MCF 10A (cell line): ENCODE measurements around the gene PRLR. TPM values are rescaled to one million over a fixed set of nuclear protein-coding genes. Genes with fewer than 3 reads are reported as not detected.
A peak's percentile ranks its signal among the peaks of the same experiment; 100 is the strongest.

Experiments used
- BruUV-seq: library from RNA; stranded (reverse); fragments of 400-500 nt; replicated peaks from 2 replicates; lab custom pipeline; 2021; lab: Mats Ljungman, UMichigan
- CTCF ChIA-PET: fragments of 300-600 bp; sonication (Branson Sonifier 250); formaldehyde crosslinking; extraction: SDS; loops from one replicate; lab custom pipeline; 2021; ENCODE audit warnings: antibody characterized with exemption, inconsistent platforms; lab: Yijun Ruan, JAX
- POLR2A ChIA-PET: fragments of 300-600, 350-650 bp; sonication (Branson Sonifier 250); formaldehyde crosslinking; extraction: SDS; loops from one replicate; lab custom pipeline; 2020; ENCODE audit warnings: antibody characterized with exemption, inconsistent platforms; lab: Yijun Ruan, JAX
- DNase-seq: peaks from one replicate; pipeline ENCODE4 v3.0.0-alpha.2; 2018; ENCODE audit not compliant: unreplicated experiment
- H3K27ac Mint-ChIP-seq: one replicate; pipeline ENCODE4 v1.8.0; 2022; ENCODE audit warnings: mild to moderate bottlenecking, low read depth, mixed read lengths; ENCODE audit not compliant: unreplicated experiment
- H3K27me3 Mint-ChIP-seq: one replicate; pipeline ENCODE4 v1.8.0; 2022; ENCODE audit warnings: mixed read lengths; ENCODE audit not compliant: insufficient read depth, unreplicated experiment
- H3K36me3 Mint-ChIP-seq: one replicate; pipeline ENCODE4 v1.8.0; 2022; ENCODE audit warnings: mild to moderate bottlenecking, moderate library complexity, mixed read lengths; ENCODE audit not compliant: insufficient read depth, unreplicated experiment
- H3K4me1 Mint-ChIP-seq: one replicate; pipeline ENCODE4 v1.8.0; 2022; ENCODE audit warnings: mixed read lengths; ENCODE audit not compliant: insufficient read depth, unreplicated experiment
- H3K4me3 Mint-ChIP-seq: one replicate; pipeline ENCODE4 v1.8.0; 2022; ENCODE audit warnings: mild to moderate bottlenecking, moderate library complexity, mixed read lengths; ENCODE audit not compliant: unreplicated experiment
- H3K9me3 Mint-ChIP-seq: one replicate; pipeline ENCODE4 v1.8.0; 2022; ENCODE audit warnings: mixed read lengths; ENCODE audit not compliant: unreplicated experiment
- intact Hi-C: fragments of 100-400 bp; cut with micrococcal nuclease; formaldehyde crosslinking; loops from 2 replicates; pipeline ENCODE4 v1.14.1; 2022
- total RNA-seq: library from RNA; stranded (reverse); gene quantifications from 2 replicates; pipeline ENCODE4 v1.2.3, GENCODE V29; 2022
- TF ChIP-seq, protein P1 (sequence below): fragments of 200-600 bp; IDR thresholded peaks from one replicate; pipeline ENCODE4 v1.8.0; 2022; ENCODE audit warnings: antibody characterized with exemption, mild to moderate bottlenecking; ENCODE audit not compliant: unreplicated experiment

PRLR gene
- total RNA-seq, 1 experiment from 2014 or later, result 0.16 TPM

- POLR2A ChIA-PET, result interaction anchor here (0.6 to 1.3 kb wide), 7 partner anchors 18 to 743 kb away, joined by 3 to 6 read pairs (median 3); no protein-coding TSS in a partner anchor
- peaks cover 5% of the 10 kb centered on the region for H3K36me3 Mint-ChIP-seq
- DNase-seq, result peak; percentile 69
- CTCF ChIA-PET, result interaction anchor here (0.6 to 5.5 kb wide), 15 partner anchors 9 to 754 kb away, joined by 3 to 45 read pairs (median 4); no protein-coding TSS in a partner anchor
- intact Hi-C loops, result loop anchor here (1.0 to 5.0 kb wide), 6 partner anchors 17 to 696 kb away; no protein-coding TSS in a partner anchor
- H3K9me3 Mint-ChIP-seq, result no peaks in the 10 kb centered on the region
- TF ChIP-seq, protein P1, sequence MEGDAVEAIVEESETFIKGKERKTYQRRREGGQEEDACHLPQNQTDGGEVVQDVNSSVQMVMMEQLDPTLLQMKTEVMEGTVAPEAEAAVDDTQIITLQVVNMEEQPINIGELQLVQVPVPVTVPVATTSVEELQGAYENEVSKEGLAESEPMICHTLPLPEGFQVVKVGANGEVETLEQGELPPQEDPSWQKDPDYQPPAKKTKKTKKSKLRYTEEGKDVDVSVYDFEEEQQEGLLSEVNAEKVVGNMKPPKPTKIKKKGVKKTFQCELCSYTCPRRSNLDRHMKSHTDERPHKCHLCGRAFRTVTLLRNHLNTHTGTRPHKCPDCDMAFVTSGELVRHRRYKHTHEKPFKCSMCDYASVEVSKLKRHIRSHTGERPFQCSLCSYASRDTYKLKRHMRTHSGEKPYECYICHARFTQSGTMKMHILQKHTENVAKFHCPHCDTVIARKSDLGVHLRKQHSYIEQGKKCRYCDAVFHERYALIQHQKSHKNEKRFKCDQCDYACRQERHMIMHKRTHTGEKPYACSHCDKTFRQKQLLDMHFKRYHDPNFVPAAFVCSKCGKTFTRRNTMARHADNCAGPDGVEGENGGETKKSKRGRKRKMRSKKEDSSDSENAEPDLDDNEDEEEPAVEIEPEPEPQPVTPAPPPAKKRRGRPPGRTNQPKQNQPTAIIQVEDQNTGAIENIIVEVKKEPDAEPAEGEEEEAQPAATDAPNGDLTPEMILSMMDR, result peak; percentile 49
- peaks cover 47% of the 10 kb centered on the region for H3K27me3 Mint-ChIP-seq
- H3K4me1 Mint-ChIP-seq, result peaks cover 20% of the 10 kb centered on the region
- H3K27ac Mint-ChIP-seq, result no peak overlapping the region
- H3K4me3 Mint-ChIP-seq, result peak overlapping the region; percentile 64
- BruUV-seq, result no TSS peak
Measured at GRCh38 chr5:35229076-35230037, 930 bp downstream of the PRLR start.

DNA sequence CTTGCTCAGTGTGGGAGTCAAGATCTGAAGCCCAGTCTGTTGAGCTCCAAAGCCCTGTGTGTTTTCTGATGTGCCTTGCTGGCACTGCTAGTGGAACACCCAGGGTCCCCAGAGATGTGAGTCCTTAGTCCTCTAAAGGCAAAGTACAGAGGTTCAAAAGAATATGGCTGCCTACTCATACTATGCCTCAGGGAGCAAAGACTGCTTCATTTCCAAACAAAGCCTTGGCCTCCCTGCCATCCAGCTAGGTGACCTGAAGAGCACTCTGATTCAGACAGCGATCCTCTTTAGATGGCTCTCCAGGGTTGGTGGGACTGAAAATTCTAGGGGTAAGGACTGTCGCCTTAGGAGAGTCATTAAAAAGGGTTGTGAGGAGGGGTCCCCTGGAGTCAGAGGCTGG lies 2.0 kb downstream of the PRLR start:
- H3K4me3 Mint-ChIP-seq, result no peak overlapping the region
- peaks cover 5% of the 10 kb centered on the region for H3K36me3 Mint-ChIP-seq
- H3K27me3 Mint-ChIP-seq, result peaks cover 58% of the 10 kb centered on the region
- ChIA-PET POLR2A (interaction anchor here (0.6 kb wide), 1 partner anchor 744 kb away, joined by 3 read pairs; no protein-coding TSS in a partner anchor), CTCF (interaction anchor here (0.6 to 5.5 kb wide), 7 partner anchors 19 to 1350 kb away, joined by 3 to 45 read pairs (median 4); no protein-coding TSS in a partner anchor)
- H3K4me1 Mint-ChIP-seq, result peaks cover 31% of the 10 kb centered on the region
- TF ChIP-seq, protein P1, result no peak
- H3K27ac Mint-ChIP-seq, result no peak overlapping the region
- no peaks in the 10 kb centered on the region for H3K9me3 Mint-ChIP-seq
- no TSS peak for BruUV-seq
- no peak for DNase-seq
- intact Hi-C loops, result loop anchor here (2.0 to 5.0 kb wide), 2 partner anchors 18 to 549 kb away; no protein-coding TSS in a partner anchor

- Mint-ChIP-seq H3K4me1 (peaks cover 33% of the 10 kb centered on the region), H3K4me3 (no peak overlapping the region), H3K27ac (no peak overlapping the region), H3K36me3 (peaks cover 5% of the 10 kb centered on the region), H3K9me3 (no peaks in the 10 kb centered on the region), H3K27me3 (peaks cover 52% of the 10 kb centered on the region)
- DNase-seq, result no peak
- TF ChIP-seq, protein P1, result no peak
- intact Hi-C loops, result loop anchor here (2.0 to 5.0 kb wide), 2 partner anchors 19 to 550 kb away; no protein-coding TSS in a partner anchor
- ChIA-PET CTCF (interaction anchor here (0.7 to 5.5 kb wide), 3 partner anchors 208 to 1350 kb away, joined by 4 to 45 read pairs (median 5); no protein-coding TSS in a partner anchor), POLR2A (no interaction called here)
- BruUV-seq, result no TSS peak
Measured at GRCh38 chr5:35227720-35228119, 2.6 kb downstream of the PRLR start.
